Hematopoietic multipotent progenitor cell treated with erythropoietin and hydrocortisone succinate and interleukin-3 and kit ligand, for 15 days (in vitro differentiated cells): Measurements from ENCODE around the gene MDH1.
A peak's percentile ranks its signal among the peaks of the same experiment; 100 is the strongest.
"Not testable (repeated sequence)": the region's sequence is repeated elsewhere in the genome, so short reads cannot be mapped to it uniquely, and the experiment has no call there.

Experiments
- DNase-seq: peaks from one replicate; pipeline ENCODE4 v3.0.0-alpha.2; 2015; ENCODE audit warnings: low spot score

Gene MDH1

DNA sequence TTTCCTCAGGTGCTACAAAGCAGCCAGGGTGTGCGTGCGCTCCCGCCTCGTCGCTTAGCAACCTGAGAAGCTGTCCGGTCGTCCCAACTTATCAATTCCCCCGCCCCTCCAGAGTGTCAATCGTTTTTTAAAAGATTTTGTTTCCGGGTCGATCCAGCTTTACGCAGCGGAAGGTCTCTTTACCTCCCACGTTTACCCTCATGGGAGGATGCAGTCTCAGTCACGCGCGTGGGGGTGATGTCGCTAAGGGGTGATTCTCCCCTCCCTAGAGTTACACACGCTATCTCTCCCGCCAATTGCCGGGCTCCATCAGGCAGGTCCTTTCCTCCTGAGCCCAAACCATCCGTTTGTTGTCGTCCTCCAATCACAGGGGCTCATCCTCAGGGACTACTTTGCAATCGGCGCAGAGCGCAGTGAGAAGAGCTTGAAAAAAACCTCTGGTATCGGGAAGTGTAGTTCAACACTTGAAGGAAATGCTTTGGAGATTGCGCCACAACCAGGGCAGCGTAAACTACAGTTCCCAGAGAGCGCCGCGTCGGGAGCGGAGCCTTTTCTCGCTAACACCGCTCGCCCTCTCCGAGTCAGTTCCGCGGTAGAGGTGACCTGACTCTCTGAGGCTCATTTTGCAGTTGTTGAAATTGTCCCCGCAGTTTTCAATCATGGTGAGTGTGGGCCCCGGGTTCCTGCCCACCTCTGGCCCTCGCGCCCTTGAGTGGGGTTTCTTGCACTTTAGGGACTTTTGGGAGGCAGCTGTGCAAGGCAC lies at the start of gene MDH1, which contains the start of gene WDPCP:
MDH1 (plus strand) TSS at position 579 of the 763 bp plus-strand sequence; CDS start at position 660, 81 bp downstream.
WDPCP (minus strand) TSS at position 93 of the 763 bp plus-strand sequence. CDS start 206 bp downstream, outside the sequence.
- peak; percentile 94 for DNase-seq

DNA sequence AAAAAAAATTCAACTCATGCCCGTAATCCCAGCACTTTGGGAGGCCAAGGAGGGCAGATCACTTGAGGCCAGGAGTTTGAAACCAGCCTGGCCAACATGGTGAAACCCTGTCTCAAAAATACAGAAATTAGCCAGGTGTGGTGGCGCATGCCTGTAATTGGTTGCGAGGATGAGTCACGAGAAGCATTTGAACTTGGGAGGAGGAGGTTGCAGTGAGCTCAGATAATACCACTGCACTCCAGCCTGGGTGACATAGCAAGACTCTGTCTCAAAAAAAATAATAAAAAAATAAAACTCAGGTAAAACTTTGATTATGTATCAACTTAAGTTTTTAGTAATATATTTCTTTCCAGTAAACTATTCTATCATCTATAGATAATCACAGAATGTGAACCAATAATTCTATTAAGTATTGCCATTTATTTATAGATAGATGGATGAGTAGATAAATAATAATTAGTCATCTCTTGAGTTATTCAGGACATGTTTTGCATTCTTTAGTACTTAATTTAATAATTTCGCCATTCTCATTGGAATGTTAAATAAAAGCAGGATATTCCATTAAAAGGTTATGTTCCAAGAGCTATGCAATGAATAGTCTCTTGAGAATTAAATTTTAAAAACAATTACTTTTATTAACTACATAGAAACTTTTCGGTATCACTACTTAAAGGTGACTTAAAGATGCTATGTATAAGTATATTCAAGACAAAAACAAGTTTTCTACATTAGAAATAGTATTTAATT lies 49.2 kb upstream of the MDH1 start:
- DNase-seq, result no peak

DNA sequence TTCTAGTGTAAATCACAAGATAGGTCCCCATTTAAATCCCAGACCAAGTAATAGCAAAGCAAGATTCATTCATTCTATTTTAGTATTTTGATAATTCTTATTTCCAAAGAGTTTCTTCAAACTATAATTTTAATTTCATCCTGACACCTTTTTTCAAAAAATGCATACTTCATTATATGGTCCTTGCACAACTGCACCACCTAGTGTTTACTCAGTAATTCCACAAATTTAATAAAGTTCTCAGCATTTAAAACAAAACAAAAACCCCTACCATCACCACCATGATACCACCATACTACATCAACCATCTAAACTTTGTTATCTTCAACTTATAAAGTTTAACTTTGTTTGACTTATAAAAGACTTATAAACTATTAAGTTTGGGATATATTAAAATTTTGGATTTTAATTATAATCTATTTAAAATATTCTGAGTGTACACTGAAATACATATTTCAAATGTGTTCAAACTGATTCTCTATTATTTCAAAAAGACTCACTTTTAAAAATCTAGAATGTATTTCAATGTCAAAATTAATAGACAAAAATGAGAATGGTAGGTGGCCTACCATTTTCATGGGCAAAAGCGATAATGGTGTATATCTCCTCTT lies 44.6 kb upstream of the MDH1 start:
- no peak for DNase-seq

DNA sequence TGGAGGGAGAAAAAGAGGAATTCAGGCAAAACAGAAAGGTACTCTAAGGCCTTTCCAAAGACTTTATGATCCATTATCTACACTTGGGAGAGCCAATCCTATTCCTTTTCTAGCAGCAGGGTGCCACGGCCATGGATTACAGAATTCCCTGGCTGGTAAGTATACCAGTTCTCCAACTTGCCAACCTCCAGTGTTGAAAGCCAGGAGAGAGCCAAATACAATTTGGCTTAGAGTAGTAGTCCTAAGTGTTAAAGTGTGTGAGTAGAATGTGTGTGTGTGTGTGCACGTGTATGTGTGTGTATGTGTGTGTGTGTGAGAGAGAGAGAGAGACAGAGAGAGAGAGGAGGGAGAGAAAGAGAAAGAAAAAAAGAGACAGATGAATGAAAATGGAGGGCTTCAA lies 43.7 kb upstream of the MDH1 start:
- no peak for DNase-seq

DNA sequence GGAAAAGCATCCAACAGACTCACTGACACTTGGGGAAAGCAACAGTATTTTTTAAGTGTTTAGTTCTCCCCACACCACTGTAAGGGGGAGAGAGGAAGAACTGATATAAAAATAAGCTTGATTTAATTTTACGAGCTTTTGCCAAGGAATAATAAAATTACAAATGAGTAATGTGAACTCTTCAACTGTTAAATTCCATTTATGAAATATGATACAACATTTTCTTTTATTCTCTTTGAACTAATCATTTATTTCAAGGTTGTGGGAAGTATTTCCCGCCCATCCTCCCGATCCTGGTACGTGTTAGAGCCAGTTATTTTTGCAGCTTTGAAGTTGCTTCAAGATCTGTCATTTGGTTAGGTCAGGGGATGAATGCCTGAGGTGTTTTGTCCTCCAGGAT lies 35.7 kb upstream of the MDH1 start:
- no peak for DNase-seq

DNA sequence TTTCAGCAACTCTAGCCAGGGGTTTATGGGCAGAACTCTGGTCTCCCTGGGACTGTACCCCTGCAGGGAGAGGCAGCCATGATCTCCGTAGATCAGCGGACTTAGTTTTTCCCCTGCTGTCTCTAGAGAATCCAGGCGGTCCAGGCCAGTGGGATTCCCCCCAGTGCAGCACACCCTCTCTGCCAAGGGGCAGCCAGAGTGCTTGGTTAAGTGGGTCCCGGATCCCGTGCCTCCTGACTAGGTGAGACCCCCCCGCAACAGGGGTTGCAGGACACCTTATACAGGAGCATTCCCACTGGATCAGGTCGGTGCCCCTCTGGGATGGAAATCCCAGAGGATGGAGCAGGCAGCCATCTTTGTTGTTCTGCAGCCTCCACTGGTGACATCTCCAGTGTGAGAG lies 33.5 kb upstream of the MDH1 start:
- DNase-seq, result no peak

DNA sequence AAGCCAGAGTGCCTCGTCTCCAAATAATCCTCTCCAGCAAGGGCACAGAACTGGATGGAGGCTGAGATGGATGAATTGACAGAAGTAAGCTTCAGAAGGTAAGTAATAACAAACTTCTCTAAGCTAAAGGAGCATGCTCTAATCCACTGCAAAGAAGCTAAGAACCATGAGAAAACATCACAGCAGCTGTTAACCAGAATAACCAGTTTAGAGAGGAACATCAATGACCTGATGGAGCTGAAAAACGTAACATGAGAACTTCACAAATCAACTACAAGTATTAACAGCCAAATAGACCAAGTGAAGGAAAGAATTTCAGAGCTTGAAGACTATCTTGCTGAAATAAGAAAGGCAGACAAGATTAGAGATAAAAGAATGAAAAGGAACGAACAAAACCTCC lies 32.8 kb upstream of the MDH1 start:
- DNase-seq, result no peak

DNA sequence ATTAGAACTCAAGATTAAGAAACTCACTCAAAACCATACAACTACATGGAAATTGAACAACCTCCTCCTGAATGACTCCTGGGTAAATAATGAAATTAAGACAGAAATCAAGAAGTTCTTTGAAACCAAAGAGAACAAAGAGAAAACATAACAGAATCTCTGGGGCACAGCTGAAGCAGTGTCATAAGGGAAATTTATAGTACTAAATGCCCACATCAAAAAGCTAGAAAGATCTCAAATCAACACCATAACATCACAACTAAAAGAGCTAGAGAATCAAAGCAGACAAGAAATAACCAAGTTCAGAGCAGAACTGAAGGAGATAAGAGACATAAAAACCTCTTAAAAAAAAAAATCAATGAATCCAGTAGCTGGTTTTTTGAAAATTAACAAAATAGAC lies 30.9 kb upstream of the MDH1 start:
- DNase-seq, result not testable (repeated sequence)

DNA sequence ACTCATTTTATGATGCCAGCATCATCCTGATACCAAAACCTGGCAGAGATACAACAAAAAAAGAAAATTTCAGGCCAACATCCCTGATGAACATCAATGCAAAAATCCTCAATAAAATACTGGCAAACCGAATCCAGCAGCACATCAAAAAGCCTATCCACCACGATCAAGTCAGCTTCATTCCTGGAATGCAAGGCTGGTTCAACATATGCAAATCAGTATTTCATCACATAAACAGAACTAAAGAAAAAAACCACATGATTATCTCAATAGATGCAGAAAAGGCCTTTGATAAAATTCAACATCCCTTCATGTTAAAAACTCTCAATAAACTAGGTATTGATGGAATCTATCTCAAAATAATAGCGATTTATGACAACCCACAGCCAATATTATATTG lies 29.8 kb upstream of the MDH1 start:
- DNase-seq, result not testable (repeated sequence)

DNA sequence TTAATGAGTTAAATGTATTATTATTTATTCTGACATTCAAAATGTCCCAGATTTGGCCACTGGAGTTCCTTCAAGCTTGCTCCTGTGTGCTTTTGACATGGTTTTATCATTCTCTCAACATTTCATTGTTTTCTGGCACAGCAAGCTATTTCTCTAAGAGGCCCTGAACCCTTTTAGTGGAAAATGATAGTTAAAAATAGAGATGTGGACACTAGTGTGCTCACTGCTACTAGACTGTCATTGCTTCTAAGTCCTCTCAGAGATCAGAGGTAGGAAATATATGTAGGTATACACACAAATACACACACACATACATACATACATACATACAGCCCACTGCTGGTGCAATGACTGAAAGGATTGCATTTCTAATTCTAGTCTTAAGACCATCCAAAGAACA lies 26.0 kb upstream of the MDH1 start:
- no peak for DNase-seq

DNA sequence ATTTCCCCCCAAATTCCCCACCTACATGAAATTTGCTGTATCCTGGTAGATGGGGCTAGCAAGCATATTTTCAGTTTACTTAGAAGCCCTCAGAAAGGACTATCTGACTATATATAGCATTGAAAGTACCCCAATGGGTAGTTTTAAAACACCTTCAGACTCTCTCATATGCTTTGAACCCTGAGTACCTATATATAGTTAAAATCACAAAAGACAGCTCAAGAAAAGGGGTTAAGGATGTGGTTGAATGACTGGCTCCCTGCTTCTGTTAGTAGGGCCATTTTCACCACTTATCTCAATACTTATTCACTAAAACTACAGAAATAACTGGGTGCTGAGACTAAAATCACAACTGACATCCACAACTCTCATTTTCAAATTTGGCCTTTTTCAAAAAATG lies 19.0 kb upstream of the MDH1 start:
- no peak for DNase-seq

DNA sequence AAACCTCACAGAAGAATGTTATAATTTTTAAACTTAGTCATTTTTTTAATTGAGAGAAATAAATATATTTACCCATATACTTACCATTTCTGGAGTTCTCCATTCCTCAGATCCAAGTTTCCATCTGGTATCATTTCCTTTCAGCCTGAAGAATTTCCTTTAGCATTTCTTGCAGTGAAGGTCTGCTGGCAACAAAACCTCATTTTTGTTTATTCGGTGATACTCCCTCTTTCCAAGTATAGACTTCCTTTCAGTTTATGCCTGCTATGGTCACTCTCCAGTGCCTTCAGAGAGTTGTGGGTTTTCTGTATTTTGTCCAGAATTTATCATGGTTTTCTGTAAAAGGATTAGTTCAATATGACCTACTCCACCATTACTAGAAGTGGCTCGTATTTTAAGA lies 17.5 kb upstream of the MDH1 start:
- no peak for DNase-seq

DNA sequence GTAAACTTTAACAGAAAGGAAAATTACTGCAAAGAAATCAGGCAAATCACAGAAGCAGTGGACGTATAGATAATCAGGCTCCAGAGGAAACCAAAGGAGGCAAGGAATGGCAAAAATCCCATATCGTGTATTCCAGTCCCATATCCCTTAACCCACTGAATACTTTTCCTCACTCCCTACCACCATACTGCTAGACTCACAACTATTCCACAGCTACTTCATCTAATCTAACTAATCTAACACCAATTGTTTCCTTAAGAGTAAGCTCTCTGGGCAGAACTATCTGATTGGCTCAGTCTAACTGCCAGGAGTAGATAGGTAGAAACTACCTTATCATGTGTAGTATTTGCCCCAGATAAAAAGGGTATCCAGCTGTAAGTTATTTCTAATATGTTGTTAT lies 16.8 kb upstream of the MDH1 start:
- DNase-seq, result no peak

DNA sequence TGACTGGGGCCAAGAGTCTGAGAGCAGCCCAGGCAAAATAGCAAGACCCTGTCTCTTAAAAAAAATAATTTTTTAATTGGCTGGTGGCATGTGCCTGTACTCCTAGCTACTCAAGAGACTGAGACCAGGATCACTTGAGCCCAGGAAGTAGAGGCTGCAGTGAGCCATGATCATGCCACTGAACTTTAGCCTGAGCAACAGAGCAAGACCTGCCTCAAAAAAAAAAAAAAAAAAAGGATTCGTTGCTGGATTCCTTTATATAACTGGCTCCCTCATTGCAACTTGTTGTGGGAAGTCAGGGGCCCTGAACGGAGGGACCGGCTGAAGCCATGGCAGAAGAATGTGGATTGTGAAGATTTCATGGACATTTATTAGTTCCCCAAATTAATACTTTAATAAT lies 15.7 kb upstream of the MDH1 start:
- DNase-seq, result not testable (repeated sequence)

DNA sequence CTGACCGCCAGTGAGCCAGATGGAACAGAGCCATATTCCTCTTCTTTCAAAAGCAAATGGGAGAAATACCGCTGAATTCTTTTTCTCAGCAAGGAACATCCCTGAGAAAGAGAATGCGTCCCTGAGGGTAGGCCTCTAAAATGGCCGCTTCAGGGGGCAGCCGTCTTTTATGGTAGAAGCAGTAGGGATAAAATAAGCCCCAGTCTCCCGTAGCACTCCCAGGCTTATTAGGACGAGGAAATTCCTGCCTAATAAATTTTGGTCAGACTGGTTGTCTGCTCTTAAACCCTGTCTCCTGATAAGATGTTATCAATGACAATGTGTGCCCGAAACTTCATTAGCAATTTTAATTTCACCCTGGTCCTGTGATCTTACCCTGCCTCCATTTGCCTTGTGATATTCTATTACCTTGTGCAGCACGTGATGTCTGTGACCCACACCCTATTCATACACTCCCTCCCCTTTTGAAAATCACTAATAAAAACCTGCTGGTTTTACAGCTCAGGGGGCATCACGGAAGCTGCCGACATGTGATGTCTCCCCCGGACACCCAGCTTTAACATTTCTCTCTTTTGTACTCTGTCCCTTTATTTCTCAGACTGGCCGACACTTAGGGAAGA lies 14.9 kb upstream of the MDH1 start:
- not testable (repeated sequence) for DNase-seq

DNA sequence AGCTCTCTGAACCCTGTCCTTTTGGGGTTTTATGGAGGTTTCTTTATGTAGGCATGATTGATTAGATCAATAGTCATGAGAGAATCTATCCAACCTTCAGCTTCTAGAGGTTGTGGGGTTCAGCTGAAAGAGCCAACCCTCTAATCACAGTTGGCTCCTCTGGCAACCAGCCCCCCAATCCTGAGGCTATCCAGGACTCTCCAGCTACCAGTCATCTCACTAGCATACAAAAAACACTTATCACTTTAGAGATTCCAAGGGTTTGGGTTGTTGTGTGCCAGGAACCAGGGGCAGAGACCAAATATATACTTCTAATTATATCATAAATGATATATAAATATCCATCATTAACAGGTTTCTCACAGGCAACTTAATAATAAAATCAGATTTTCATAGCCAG lies 12.2 kb upstream of the MDH1 start:
- no peak for DNase-seq

DNA sequence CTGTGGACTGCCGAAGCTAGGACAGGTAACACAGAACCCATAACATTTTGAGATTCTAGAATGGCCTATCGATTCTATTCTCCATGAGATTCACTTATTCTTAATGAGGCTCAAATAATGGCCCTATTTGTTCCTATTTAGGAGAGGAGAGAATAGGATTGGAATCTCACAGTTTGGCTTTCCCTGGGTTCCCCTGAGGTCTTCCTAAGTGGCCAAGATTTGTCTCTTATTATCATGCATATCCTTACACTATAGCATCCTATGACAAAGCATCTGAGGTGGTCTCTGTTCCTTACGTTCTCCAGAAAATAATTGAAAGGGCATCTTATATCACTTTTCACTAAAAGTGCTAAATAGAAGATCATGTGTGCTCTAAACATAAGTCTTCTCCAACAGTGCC lies 10.0 kb upstream of the MDH1 start:
- no peak for DNase-seq

DNA sequence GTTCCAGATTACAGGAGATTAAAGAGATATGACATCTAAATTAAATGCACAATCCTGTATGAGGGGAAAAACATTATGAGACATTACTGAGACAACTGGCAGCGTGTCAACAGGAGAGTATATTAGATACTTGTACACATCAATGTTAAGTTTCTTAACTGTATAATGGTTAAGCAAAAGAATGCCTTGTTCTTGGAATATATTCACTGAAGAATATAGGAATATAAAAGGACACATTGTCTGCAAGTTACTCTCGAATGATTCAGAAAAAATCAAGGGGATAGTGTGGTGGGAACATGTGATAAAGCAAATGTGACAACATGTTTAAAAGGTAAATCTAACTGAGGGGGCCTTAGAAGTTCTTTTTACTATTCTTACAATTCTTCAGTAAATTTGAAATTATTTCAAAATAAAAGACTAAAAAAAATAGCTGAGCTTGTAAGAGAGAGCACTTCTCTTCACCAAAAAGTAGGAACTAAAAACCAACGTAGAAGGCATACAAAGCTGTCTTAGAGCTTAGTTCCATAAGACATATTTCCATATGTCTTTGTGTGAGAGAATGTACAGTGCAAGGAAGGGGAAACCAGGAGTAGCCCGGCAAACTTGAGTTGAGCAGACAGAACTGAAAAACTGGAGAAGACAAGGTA lies 8.0 kb upstream of the MDH1 start:
- no peak for DNase-seq

DNA sequence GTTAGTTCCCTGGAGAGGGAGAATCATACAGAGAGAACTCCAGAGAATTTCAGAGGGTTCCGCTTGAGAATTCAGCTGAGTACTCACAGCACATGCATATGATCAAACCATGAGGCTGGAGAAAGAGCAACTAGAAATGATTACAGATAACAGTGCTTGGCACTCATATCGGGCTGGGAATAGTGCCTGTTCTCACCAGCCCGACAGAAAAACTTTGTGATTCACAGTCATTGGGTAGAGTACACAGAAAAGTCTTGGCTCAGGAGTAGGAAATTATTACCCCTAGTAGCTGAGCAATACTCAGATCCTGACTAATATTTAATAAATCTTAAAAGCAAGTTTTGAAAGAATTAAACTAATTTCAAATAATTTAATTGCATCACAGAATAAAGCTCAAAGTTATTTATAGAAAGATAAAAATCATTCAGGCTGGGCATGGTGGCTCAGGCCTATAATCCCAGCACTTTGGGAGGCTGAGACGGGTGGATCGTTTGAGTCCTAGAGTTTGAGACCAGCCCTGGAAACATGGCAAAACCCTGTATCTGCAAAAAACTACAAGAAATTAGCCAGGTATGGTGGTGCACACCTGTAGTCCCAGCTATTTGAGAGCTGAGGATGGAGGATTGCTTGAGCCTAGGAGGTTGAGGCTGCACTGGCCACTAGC lies 7.3 kb upstream of the MDH1 start:
- no peak for DNase-seq

DNA sequence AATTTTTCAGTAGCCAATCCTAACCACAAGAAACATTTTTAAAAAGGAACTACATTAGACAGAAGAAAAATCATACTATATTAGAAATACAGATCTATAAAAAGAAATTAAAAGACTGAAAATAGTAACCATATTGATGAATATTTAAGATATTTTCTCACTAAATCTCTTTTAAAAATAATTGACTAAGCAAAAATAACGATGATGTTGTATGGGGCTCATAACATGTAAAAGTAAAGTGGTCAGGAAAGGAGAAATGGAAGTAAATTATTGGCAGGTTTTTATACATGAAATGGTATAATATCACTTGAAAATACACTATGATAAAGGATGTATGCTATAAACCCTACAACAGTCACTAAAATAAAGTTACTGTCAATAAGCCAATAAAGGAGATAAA lies 5.9 kb upstream of the MDH1 start:
- DNase-seq, result no peak

DNA sequence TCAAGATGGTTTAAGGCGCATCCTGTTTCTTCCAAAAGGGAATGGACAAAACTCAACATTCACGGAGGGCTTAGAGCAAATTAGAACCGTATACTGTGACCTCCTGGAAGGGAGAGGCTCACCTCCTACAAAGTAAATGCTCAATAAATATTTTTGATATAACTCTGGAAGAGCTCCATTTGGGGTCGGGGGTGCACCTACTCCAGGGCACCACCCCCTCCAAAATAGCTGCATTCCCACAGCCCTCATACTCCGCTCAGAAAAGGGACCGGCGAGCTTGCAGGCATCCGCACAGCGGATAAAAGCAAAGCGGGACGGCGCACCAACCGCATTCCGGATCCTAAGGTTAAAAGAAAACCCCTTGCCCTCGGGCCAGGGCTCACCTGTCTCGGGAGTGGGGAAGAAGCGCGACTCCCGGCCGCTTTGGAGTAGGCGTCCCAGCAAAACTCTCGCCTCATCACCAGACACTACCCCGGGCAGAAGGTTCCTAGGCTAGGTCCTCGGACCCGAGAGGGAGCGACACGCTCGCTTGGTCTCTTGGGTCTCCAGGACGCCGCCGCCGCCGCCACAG lies 864 bp upstream of the MDH1 start:
- DNase-seq, result no peak
